ENCODE data around the gene CFH.
A peak's percentile ranks its signal among the peaks of the same experiment; 100 is the strongest.

Gene CFH

GRCh38 chr1:196717868-196718267 lies 66.0 kb downstream of the CFH start:
- Histone ChIP-seq H3K9me3 (no peaks in the 10 kb centered on the region), H3K4me3 (ENCODE audit: low read depth, low read length) (no peak overlapping the region), H3K4me1 (no peaks in the 10 kb centered on the region), H3K27me3 (peaks cover 16% of the 10 kb centered on the region), H3K36me3 (no peaks in the 10 kb centered on the region)
- DNase-seq: no peak
- no peak for TF ChIP-seq CTCF (IDR thresholded peaks at IDR 0.05; ENCODE audit: low read depth, low read length)

- DNase-seq: peak; percentile 82
- Histone ChIP-seq H3K27me3 (peaks cover 18% of the 10 kb centered on the region), H3K36me3 (no peaks in the 10 kb centered on the region), H3K9me3 (no peaks in the 10 kb centered on the region), H3K4me3 (ENCODE audit: low read depth, low read length) (no peak overlapping the region), H3K4me1 (no peaks in the 10 kb centered on the region)
- peak; percentile 97 for TF ChIP-seq CTCF (IDR thresholded peaks at IDR 0.05; ENCODE audit: low read depth, low read length)
These were observed 71.7 kb downstream of the CFH start for GRCh38 chr1:196723325-196724185.

- no peak for DNase-seq
- Histone ChIP-seq H3K27me3 (peaks cover 11% of the 10 kb centered on the region), H3K4me3 (ENCODE audit: low read depth, low read length) (no peak overlapping the region), H3K9me3 (no peaks in the 10 kb centered on the region), H3K36me3 (no peaks in the 10 kb centered on the region), H3K4me1 (no peaks in the 10 kb centered on the region)
- peak; percentile 52 for TF ChIP-seq CTCF (IDR thresholded peaks at IDR 0.05; ENCODE audit: low read depth, low read length)
These were observed 80.7 kb downstream of the CFH start for GRCh38 chr1:196732526-196732925.

- no peak overlapping the region for H3K4me3 ChIP-seq (ENCODE audit: low read depth, low read length)
- H3K27me3 ChIP-seq: peaks cover 10% of the 10 kb centered on the region
- H3K4me1 ChIP-seq: no peaks in the 10 kb centered on the region
- DNase-seq: no peak
- TF ChIP-seq CTCF (IDR thresholded peaks at IDR 0.05; ENCODE audit: low read depth, low read length): no peak
- H3K36me3 ChIP-seq: no peaks in the 10 kb centered on the region
- no peaks in the 10 kb centered on the region for H3K9me3 ChIP-seq
These were observed 81.5 kb downstream of the CFH start for GRCh38 chr1:196733091-196733970.

GRCh38 chr1:196734006-196734405 lies 82.2 kb downstream of the CFH start:
- TF ChIP-seq CTCF (IDR thresholded peaks at IDR 0.05; ENCODE audit: low read depth, low read length): no peak
- Histone ChIP-seq H3K4me3 (ENCODE audit: low read depth, low read length) (no peak overlapping the region), H3K36me3 (no peaks in the 10 kb centered on the region), H3K9me3 (no peaks in the 10 kb centered on the region), H3K27me3 (peaks cover 9% of the 10 kb centered on the region), H3K4me1 (no peaks in the 10 kb centered on the region)
- DNase-seq: no peak

All from BE2C (cell line).